ENCODE measurements around the gene PICALM.
"Not testable (repeated sequence)": the region's sequence is repeated elsewhere in the genome, so short reads cannot be mapped to it uniquely, and the experiment has no call there.

DNA sequence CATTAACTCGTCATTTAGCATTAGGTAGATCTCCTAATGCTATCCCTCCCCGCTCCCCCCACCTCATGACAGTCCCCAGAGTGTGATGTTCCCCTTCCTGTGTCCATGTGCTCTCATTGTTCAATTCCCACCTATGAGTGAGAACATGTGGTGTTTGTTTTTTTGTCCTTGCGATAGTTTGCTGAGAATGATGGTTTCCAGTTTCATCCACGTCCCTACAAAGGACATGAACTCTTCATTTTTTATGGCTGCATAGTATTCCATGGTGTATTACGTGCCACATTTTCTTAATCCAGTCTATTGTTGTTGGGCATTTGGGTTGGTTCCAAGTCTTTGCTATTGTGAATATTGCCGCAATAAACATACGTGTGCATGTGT is 116.8 kb downstream of the PICALM start:
- TF ChIP-seq POLR2AphosphoS5 (IDR thresholded peaks at IDR 0.05; ENCODE audit: borderline replicate concordance, low read depth, low read length); EZH2 (IDR thresholded peaks at IDR 0.05); FOXP2 (optimal IDR thresholded peaks at IDR 0.05; ENCODE audit: control extremely low read depth, extremely low read length, insufficient read depth): not testable (repeated sequence)
